ENCODE data around the gene CC2D1A. TPM values are rescaled to one million over a fixed set of nuclear protein-coding genes. Genes with fewer than 3 reads are reported as not detected.

Gene CC2D1A
- total RNA-seq, 1 experiment from 2014 or later, result 67.7 TPM

- Histone ChIP-seq H2AFZ (ENCODE audit: low read length) (peak overlapping the region; percentile 86; the same call in 1 of the 2 replicates), H3K9ac (ENCODE audit: low read length) (no peak overlapping the region), H3K9me3 (ENCODE audit: low read length) (no peaks in the 10 kb centered on the region), H3K27ac (ENCODE audit: low read length) (no peak overlapping the region), H3K4me1 (ENCODE audit: insufficient read depth, low read length) (peaks cover 9% of the 10 kb centered on the region), H4K20me1 (ENCODE audit: low read length) (no peaks in the 10 kb centered on the region), H3K4me3 (ENCODE audit: low read length) (peak overlapping the region; percentile 89), H3K79me2 (ENCODE audit: low read length) (no peaks in the 10 kb centered on the region), H3F3A (ENCODE audit: low read length, unreplicated experiment) (peaks cover 4% of the 10 kb centered on the region), H3K9me2 (replicated peaks; ENCODE audit: low read length) (no peaks in the 10 kb centered on the region), H3K4me2 (ENCODE audit: low read length) (peak overlapping the region; percentile 100), H3K36me3 (ENCODE audit: low read depth, low read length) (no peaks in the 10 kb centered on the region), H3K27me3 (ENCODE audit: low read length) (no peaks in the 10 kb centered on the region)
- POLR2A ChIA-PET (ENCODE audit: unreplicated experiment), result no interaction called here
- BruUV-seq (replicated peaks), result no TSS peak
- CTCF ChIA-PET, result interaction anchor here (0.6 to 0.7 kb wide), 3 partner anchors 18 to 270 kb away, joined by 3 to 10 read pairs (median 8); no protein-coding TSS in a partner anchor
- no peak for DNase-seq
- no peak for TF ChIP-seq EZH2phosphoT487 (IDR thresholded peaks at IDR 0.05; ENCODE audit: borderline replicate concordance, low read length)
- TF ChIP-seq CTCF (conservative IDR thresholded peaks at IDR 0.05; ENCODE audit: low read depth, low read length), result no peak
- no peak for TF ChIP-seq EZH2 (IDR thresholded peaks at IDR 0.05; ENCODE audit: low read length, unreplicated experiment)
- intact Hi-C loops (cut with micrococcal nuclease), result loop anchor here (5.0 kb wide), 1 partner anchor 38 kb away; no protein-coding TSS in a partner anchor
- no peak for ATAC-seq
Measured at GRCh38 chr19:13864667-13865570, 41.1 kb upstream of the CC2D1A start.

GRCh38 chr19:13865571-13866462, 40.2 kb upstream of the CC2D1A start:
- no peak overlapping the region for H3K27ac ChIP-seq (ENCODE audit: low read length)
- TF ChIP-seq EZH2 (IDR thresholded peaks at IDR 0.05; ENCODE audit: low read length, unreplicated experiment), result no peak
- no peak for TF ChIP-seq CTCF (conservative IDR thresholded peaks at IDR 0.05; ENCODE audit: low read depth, low read length)
- no peak for TF ChIP-seq EZH2phosphoT487 (IDR thresholded peaks at IDR 0.05; ENCODE audit: borderline replicate concordance, low read length)
- BruUV-seq (replicated peaks), result no TSS peak
- H3K36me3 ChIP-seq (ENCODE audit: low read depth, low read length), result no peaks in the 10 kb centered on the region
- H3K9ac ChIP-seq (ENCODE audit: low read length), result peak overlapping the region; percentile 65
- ATAC-seq (peak; percentile 2; the same call in 1 of the 2 replicates), DNase-seq (no peak)
- no peaks in the 10 kb centered on the region for H3K9me2 ChIP-seq (replicated peaks; ENCODE audit: low read length)
- ChIA-PET POLR2A (ENCODE audit: unreplicated experiment) (no interaction called here), CTCF (interaction anchor here (0.5 to 0.7 kb wide), 4 partner anchors 18 to 269 kb away, joined by 3 to 10 read pairs (median 6); partner anchors contain the start of gene IL27RA)
- H4K20me1 ChIP-seq (ENCODE audit: low read length), result no peaks in the 10 kb centered on the region
- no peaks in the 10 kb centered on the region for H3K79me2 ChIP-seq (ENCODE audit: low read length)
- H3K4me3 ChIP-seq (ENCODE audit: low read length), result peak overlapping the region; percentile 89
- no peaks in the 10 kb centered on the region for H3K9me3 ChIP-seq (ENCODE audit: low read length)
- H3K27me3 ChIP-seq (ENCODE audit: low read length), result no peaks in the 10 kb centered on the region
- peaks cover 4% of the 10 kb centered on the region for H3F3A ChIP-seq (ENCODE audit: low read length, unreplicated experiment)
- intact Hi-C loops (cut with micrococcal nuclease), result no loop called here
- peak overlapping the region; percentile 100 for H3K4me2 ChIP-seq (ENCODE audit: low read length)
- H2AFZ ChIP-seq (ENCODE audit: low read length), result peak overlapping the region; percentile 86
- H3K4me1 ChIP-seq (ENCODE audit: insufficient read depth, low read length), result peaks cover 9% of the 10 kb centered on the region
